HG03442 (cell line): ENCODE data around the gene NELFB.
A peak's percentile ranks its signal among the peaks of the same experiment; 100 is the strongest.

Experiments used
- ATAC-seq: cut with Tn5 transposase; IDR thresholded peaks from one replicate; pipeline ENCODE4 v1.9.1; 2021; ENCODE audit warnings: mild to moderate bottlenecking, moderate library complexity; ENCODE audit not compliant: unreplicated experiment

NELFB gene

DNA sequence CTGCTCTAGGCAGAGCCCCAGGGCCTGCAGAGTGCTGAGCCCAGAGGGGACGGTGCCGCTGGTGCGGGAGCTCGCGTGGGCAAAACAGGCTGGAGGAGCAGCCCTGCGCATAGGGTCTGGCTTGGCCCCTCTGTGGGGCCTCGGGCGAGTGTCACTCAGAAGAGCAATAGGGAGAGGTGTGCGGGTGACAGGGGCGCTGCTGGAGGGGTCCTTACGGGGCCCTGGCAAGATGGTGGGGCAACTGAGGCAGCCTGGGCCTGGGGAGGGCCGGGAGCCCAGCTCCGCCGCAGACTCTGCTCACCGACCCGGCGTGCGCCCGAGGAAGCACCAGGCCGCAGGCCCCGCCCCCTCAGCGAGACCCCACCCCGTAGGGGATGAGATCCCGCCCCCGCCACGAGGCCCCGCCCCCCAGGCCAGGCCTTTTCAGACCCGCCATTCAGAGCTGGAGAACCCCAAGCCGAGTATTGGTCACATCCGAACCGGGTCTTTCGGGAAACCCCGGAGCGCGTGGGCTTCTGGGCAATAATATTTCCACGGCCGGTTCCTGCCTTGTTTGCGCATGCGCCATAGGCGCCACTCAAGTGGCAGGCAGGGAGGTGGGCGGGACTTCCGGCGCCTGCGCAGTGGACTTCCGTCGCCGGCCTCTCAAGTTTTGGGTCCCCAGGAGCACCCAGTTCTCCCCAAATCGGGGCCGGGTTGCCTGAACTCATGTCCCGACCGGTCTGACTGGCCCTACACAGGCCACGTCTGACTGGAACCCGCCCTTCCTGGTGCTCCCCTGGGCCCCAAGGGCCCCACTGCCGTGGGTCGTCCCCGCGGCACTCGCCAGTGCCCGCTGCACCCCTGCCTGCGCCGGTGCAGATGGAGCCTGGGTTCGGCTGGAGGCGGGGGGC lies 31.8 kb upstream of the NELFB start:
- peak; percentile 55 for ATAC-seq

DNA sequence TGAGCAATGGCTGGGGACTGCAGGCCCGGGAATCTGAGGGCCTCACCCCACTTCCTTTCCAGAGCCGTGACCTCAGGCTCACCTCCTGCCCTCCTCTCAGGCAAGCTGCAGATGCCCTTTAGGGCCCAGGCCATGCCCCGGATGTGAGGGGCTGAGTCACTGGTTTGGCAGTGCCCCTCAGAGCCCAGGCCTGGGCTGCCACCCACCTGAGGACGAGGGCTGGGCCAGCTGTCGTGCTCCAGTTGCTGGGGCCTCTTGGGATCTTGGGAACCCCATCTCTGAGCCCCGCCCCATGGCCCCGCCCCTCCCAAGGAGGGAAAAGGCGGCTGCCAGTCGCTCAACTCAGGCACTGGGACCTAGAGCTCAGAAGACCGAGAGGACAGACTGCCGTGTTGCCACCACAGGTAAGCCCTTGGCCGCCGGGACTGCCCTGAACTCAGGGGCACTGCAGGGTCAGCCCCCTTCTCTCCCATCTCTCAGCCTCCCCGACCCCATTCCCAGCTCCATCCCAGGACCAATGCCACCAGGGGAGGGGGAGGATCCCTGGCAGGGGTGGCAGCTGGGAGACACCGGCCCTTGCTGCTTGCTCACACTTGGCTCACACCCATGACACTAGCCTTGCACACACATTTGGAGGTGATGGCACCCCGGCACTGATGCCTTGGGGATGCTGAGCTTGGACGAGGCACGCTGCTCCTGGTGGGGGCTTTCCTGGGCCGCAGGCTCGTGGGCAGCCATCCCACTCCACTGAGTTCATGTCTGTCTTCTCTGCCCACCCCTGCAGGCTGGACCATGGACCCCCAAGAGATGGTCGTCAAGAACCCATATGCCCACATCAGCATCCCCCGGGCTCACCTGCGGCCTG lies 30.1 kb upstream of the NELFB start, which contains the start of gene CYSRT1:
CYSRT1 (plus strand) TSS at position 345 of the 865 bp plus-strand sequence; CDS start at position 793, 448 bp downstream.
- no peak for ATAC-seq

DNA sequence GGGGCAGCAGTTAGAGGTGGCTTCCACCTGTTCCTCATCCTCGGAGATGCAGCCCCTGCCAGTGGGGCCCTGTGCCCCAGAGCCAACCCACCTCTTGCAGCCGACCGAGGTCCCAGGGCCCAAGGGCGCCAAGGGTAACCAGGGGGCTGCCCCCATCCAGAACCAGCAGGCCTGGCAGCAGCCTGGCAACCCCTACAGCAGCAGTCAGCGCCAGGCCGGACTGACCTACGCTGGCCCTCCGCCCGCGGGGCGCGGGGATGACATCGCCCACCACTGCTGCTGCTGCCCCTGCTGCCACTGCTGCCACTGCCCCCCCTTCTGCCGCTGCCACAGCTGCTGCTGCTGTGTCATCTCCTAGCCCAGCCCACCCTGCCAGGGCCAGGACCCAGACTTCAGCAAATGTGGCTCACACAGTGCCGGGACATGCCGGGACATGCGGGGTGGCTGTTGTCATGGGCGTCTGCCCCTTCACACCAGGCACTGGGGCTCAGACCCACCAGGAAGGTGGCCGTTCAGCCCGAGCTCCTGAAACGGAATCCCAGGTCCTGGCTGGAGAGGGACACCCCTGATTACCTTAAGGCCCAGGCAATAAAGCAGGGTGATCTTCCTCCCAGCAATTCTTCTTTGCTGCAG lies 29.3 kb upstream of the NELFB start:
- no peak for ATAC-seq

DNA sequence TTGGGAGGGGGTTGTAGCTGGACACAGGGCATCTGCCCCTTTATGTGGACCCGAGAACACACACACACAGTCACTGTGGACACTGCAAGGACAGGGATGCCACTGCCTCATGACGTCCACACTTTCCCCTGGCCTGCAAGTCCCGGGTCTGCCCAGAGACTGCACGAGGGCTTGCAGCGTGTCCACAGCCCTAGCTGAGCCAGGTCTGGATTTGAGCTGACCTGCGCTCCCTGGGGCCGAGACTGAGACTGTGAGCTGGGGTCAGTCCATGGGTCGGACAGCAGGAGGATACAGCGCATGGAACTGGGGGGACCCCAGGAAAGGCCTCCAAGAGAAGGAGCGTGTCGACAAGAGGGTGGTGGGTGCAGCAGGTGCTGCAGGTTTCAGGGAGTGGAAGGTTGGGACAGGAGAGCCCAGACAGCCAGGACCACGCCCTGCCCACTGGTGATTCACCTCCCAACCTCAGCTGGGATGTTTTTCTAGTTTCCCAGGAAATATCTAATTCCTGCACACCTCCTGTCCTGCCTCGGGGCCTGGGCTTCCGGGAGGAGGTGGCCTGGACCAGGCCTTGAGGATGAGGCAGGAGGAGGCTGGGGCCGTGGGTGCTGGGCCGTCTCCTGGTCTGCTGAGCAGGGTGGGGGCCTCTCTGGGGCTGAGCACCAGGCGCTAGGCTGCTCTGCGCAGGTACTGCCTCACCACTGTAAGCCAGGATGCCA lies 28.6 kb upstream of the NELFB start:
- ATAC-seq, result no peak

DNA sequence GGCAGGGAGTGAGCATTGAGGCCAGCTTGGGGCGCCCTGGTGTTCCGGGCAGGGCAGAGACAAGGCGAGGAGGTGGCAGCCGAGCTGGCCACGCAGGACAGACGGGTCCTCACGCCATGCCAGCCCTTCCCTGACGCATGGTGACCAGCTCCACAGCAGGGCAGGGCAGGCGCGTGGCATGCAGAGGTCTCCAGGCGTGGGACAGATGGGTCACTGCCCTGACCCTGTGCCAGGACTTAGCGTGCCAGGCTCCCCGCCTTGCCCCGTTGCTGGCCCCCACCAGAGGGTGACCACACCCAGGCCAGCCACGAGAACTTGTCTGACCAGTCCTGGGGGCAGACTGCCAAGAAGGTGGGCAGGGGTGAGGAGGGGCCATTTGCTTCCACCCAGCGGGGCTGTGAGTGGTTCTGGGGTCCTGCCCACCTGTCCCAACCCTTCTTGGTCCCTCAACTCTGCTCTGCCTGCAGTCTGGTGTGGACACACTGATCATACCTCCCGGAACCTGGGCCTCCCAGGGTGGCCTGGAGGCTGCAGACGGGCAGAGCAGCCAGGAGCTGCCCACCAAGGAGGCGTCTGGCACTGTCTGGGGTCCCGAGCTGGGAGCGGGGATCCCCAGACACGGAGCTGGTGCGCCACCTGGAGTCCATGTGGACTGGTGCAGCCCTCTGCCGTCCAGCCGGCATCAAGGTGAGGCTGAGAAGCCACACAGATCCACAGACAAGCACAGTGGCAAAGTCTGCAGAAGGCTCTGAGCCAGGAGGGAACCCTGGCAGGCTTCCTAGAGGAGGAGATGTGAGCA lies 27.9 kb upstream of the NELFB start, which contains the start of gene RNF224:
RNF224 (plus strand) TSS at position 449 of the 799 bp plus-strand sequence. CDS start 834 bp downstream, outside the sequence.
- ATAC-seq, result no peak

DNA sequence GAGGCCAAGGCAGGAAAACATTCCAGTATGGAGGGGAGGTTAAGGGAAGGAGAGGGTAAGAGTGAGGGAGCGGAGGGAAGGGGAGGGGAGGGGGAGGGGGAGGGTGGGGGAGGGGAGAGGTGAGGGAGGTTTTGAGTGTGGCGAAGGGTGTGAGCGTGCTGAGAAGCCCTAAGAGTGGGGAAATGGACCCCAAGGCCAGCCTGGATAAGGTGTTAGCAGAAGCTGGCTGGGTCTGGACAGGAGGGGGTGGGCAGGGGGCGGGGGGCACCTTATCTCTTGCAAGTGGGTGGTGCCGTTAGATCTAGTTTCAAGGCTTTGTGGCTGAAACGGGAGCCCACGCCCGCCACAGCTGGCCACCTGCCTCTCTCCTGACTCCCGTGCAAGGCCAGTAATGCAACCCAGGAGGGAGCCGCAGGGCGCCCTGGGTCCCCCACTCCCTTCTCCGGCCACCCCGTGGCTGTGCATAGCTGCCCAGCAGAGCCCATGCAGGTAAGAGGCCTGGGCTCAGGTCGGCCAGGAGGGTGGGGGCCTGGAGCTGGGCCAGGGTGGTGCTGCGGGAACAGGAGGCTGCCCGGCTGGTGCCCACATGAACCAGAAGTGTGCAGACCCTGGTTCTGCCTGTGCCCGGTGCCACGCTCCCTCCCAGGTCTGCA lies 27.1 kb upstream of the NELFB start:
- ATAC-seq, result no peak

DNA sequence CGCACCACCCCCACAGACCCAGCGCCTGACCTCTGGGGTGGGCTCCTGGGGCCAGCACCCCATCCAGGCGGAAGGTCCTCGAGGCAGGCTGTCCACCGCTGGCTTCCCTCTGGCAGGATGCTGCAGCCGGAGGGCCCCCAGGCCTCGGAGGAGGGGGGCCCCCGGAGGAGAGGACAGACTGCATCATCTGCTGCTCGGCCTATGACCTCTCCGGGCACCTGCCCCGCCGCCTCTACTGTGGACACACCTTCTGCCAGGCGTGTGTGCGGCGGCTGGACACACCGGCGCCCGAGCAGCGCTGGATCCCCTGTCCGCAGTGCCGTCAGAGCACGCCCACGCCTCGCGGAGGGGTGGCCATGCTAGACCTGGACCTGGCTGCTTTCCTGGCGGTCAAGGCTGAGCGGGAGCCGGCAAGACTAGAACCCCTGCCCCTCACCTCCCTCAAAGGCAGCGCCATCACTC lies 26.6 kb upstream of the NELFB start:
- no peak for ATAC-seq

DNA sequence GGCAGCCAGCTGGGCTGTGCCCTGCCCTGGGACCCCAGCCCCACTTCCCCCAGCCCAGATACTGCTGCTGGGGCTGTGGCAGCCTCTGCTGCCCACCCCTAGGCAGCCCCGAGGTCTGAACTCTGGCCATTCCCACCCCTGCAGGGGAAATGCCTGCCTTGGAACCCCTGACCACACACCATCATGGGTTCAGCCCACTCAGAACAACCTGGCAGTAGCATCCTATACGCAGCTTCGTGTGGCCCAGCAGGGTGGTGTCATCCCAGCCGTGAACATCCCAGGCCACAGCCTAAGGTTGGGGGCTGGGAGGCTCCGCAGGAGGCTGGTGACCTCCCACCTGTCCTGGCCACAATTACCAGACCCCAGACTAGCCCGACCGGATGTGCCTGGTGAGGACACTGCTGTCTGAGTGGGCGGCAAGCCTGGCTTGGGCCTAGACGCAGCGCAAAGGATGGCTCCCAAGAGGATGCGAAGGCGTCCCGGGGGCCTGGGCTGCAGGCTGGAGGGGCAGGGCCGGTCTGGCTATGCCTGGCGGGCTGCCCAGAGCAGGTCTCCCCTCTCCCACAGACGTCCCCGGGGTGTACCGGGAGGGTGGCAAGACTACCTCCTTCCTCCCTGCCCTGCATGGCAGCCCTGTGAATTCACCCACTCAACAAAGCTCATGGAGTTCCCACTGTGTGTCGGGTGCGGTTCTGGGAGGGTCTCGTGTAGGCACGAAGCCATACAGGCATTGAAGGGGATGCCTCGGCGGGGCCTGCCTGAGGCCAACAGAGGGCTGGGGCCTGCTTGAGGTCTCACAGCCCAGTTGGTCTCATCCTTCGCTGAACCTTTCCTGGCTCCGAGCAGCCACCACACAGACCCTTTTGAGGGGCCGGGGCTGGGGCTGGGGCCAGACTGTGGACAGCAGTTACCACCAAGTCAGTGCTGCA lies 25.9 kb upstream of the NELFB start:
- ATAC-seq, result no peak

DNA sequence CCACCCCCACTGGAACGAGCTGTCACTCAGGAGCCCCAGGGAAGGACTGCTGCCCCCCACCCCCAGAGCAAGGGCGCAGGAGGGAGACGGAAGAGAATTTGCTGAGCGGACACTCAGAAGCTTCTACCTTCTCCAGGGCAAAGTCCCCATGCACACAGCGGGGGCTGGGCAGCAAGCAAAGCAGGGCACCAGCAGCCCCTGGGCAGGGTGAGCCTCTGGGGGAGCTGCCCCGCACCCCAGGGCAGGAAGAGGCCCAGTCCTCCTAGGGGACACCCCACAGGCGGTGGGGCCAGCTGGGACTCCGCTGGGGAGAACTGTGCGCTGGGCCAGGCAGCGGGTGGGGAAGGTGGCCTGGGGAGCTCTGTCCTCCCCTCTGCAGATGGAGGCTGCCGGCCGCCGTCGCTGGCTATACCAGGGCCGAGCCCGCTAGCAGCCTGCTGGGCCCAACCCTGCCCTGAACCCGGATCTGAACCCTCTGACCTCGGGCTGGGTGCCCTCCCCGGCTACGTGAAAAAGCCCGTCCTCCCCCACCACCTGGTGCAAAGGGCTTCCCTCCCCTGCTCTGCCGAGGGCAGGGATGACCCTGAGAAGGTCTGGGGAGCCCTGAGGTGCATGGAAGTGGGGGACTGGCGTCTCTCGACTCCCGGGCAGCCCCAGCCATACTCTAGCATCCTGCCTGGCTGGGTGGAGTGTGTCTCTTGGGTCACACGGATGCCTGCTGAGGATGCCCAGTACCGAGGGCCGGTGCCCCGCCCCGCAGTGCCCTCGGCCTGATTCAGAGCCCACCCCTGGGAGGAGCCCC lies 25.0 kb upstream of the NELFB start:
- ATAC-seq, result no peak

DNA sequence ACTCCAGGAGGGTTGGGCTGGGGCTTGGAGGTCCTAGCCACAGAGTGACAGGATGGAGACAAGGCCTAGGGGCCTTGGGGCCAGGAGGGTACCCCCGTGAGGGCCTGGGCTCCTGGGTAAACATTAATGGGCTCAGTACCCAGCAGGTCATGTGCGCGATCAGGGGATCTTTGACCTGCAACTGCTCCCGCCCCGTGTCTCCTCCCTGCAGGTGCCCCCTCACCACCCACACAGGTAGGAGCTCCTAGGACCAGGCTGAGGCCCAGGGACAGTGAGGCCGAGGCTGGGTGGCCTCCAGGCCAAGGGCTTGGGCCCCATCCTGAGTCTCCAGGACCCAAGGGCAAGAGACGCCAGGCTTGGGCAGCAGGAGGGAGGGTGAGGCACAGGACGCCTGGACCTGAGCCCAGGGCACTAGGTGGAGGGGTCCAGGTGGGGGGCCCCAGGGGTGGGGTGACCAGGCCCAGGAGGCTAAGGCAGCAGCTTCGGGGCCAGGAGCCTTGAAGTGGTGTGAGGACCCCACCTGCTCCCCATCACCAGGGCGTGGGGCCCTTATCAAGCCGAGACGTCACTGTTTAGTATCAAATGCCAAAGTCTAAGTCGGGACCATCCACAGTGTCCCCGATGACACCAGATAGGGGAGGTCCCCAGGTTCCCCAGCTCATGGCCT lies 24.3 kb upstream of the NELFB start, which contains the start of gene SLC34A3:
SLC34A3 (plus strand) TSS at position 197 of the 667 bp plus-strand sequence. CDS start 802 bp downstream, outside the sequence.
- no peak for ATAC-seq

DNA sequence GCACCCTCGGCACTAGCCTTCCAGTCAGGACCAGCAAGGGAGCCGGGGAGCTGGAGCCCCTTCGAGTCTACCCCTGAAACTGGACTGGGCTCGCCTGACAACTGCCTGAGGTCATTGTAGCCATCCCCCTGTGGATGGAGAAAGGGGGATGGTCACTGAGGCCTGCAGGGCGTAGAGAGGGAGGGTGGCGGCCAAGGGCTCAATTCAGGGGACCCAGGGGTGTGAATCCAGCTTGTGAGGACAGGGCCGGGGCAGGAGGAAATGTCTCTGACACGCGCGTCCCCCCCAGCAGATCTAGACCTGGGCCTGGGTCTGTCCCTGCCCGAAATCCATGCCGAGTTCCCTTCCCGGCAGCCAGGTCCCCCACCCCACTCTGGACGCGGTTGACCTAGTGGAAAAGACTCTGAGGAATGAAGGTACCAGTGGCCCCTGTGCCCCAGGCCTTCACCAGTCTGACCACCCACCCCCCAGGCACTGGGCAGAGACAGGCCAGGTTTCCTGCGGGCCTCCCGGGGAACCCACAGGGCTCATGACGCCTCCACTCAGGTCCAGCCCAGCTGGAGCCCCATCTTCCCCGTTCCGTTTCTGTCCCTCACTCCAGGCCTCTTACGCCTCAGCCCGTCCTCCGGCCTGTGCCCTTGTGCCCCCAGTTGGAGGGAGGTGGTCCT lies 23.6 kb upstream of the NELFB start:
- no peak for ATAC-seq

DNA sequence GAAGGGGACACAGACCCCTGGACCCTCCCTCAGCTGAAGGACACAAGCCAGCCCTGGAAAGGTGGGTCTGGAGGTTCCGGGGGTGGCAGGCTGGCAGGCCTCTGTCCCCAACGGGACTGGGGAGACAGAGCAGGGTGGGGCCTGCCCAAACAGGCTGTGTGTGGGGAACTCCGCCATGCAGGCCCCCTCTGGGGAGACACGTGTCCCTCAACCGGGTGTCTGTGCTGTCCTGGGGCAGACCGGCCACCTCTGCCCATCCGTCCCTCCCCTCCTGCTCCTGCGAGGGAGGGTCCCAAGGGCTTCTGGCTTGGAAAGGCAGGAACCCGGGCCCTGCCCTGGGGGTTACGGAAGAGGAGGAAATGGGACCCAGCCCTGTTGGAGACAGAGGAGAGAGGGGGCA lies 23.0 kb upstream of the NELFB start:
- no peak for ATAC-seq

DNA sequence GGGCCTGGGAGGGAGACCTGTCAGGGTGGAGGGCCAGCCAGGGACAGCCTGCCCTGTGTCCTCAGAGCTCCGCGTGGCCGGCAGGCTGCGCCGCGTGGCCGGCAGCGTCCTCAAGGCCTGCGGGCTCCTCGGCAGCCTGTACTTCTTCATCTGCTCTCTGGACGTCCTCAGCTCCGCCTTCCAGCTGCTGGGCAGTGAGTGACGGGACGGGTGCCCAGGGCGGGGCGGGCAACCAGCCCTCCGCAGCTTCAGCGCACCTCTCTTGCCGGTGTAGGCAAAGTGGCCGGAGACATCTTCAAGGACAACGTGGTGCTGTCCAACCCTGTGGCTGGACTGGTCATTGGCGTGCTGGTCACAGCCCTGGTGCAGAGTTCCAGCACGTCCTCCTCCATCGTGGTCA lies 22.6 kb upstream of the NELFB start:
- ATAC-seq, result no peak

DNA sequence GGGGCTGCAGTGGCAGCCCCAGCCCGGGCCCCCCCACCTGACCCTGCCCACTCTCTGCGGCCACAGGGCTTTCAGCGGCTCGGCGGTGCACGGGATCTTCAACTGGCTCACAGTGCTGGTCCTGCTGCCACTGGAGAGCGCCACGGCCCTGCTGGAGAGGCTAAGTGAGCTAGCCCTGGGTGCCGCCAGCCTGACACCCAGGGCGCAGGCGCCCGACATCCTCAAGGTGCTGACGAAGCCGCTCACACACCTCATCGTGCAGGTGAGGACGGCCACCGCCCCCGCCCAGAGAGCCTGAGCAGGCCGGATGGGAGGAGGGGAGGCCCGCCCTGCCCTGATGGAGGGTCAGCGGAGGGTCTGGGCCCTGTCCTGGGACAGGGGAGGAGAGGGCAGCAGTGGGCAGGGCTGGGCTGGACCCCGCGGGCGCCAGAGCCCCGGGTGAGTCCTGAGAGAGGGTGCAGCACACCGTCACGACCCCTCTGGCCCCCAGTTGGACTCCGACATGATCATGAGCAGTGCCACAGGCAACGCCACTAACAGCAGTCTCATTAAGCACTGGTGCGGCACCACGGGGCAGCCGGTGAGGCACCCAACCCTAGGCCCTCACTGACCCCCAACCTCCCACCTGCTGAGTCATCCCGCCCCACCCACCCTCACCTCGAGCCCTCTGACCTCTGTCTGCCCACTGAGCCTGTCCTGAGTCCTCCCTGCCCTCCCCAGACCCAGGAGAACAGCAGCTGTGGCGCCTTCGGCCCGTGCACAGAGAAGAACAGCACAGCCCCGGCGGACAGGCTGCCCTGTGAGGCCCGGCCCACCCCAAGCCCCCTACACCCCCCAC lies 21.8 kb upstream of the NELFB start:
- no peak for ATAC-seq

DNA sequence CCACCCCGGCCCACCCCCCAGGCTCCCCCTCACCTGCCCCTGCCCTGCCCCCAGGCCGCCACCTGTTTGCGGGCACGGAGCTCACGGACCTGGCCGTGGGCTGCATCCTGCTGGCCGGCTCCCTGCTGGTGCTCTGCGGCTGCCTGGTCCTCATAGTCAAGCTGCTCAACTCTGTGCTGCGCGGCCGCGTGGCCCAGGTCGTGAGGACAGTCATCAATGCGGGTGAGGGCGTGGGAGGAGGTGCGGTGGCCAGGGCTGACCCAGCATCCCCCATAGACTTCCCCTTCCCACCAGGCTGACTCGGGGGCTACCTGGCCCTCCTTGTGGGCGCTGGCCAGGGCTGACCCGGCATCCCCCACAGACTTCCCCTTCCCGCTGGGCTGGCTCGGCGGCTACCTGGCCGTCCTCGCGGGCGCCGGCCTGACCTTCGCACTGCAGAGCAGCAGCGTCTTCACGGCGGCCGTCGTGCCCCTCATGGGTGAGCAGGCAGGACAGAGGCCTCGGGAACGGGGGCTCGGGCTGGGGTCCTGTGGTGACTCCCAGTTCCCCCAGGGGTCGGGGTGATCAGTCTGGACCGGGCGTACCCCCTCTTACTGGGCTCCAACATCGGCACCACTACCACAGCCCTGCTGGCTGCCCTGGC lies 21.0 kb upstream of the NELFB start:
- no peak for ATAC-seq
